VCaP (cell line): ENCODE data around the gene WWOX.

Experiments used
- H3K27ac ChIP-seq: fragments of 450-650 bp; 2 replicates; pipeline ENCODE4 v1.5.1; 2017
- TF ChIP-seq, protein P1 (sequence below): fragments of 450-650 bp; conservative IDR thresholded peaks from 2 replicates; pipeline ENCODE4 v1.5.1; 2017; ENCODE audit warnings: mild to moderate bottlenecking, moderate library complexity

The WWOX gene

DNA sequence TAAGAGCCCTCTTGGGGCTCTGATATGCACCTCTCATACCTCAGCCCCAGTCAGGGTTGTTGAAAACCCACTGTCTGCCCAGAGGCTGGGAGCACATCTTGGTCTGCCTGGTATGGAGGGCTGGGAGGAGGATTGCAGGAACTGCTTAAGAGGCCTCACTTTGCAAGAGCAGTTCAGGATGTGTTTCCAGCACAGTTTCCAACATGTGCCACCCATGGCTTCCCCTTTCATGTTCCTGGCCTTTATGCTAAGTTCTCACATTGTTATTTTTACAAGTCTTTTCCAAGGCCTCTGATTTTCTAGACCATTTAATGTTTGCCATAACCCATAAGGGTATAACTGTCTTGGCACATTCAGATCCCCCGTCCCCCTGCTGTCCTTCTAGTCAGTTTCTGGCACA is 155.4 kb downstream of the WWOX start:
- TF ChIP-seq, protein P1, sequence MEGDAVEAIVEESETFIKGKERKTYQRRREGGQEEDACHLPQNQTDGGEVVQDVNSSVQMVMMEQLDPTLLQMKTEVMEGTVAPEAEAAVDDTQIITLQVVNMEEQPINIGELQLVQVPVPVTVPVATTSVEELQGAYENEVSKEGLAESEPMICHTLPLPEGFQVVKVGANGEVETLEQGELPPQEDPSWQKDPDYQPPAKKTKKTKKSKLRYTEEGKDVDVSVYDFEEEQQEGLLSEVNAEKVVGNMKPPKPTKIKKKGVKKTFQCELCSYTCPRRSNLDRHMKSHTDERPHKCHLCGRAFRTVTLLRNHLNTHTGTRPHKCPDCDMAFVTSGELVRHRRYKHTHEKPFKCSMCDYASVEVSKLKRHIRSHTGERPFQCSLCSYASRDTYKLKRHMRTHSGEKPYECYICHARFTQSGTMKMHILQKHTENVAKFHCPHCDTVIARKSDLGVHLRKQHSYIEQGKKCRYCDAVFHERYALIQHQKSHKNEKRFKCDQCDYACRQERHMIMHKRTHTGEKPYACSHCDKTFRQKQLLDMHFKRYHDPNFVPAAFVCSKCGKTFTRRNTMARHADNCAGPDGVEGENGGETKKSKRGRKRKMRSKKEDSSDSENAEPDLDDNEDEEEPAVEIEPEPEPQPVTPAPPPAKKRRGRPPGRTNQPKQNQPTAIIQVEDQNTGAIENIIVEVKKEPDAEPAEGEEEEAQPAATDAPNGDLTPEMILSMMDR = no peak
- no peak overlapping the region for H3K27ac ChIP-seq

DNA sequence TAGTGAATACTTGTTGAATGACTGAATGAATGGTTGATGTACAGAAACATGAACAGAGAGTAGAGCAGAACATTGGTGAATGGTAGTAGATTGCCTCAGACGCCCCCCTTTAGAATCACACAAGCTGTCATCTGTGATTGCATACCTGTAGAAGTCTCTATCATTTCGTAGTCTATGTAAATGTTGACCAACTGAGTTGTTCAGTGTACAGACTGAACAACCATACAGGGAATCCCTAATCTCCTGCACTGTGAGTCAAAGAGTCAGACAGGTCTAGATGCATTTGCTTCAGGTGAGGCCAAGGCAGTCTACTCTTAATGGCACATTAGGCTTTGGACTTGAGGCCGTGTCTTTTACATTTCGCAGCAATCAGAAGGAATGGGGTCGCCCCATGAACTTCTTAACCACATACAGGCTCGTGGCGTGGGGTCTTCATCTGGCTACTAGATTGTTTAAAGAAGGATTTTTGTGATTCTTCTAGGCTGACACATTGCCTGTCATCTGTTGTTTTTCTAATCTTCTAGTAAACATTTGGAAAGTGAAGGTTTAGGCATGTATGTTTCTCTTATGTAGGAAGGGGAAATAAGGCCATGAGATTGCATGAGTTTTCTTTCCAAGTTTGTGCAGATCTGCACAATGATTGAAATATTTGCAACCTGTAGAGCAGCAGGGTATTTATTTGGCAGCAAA is 157.4 kb downstream of the WWOX start:
- TF ChIP-seq, protein P1 = no peak
- no peak overlapping the region for H3K27ac ChIP-seq

DNA sequence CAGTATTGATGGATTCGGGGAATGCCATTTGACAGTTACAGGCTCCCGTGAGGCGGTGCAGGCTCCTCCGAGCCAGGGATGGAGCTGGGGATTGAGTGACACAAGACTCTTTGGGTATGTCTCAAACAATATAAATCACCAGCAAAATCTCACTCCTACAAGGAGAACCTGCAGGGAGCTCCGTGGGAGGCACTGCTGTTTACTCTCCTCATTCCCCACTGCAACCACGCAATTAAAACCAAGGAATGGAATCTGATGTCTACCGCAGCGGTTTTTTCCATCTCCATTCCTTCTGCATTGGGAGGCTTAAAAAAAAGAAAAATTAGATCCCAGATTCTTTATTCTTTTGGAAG is 157.9 kb downstream of the WWOX start:
- TF ChIP-seq, protein P1 = no peak
- H3K27ac ChIP-seq = no peak overlapping the region

DNA sequence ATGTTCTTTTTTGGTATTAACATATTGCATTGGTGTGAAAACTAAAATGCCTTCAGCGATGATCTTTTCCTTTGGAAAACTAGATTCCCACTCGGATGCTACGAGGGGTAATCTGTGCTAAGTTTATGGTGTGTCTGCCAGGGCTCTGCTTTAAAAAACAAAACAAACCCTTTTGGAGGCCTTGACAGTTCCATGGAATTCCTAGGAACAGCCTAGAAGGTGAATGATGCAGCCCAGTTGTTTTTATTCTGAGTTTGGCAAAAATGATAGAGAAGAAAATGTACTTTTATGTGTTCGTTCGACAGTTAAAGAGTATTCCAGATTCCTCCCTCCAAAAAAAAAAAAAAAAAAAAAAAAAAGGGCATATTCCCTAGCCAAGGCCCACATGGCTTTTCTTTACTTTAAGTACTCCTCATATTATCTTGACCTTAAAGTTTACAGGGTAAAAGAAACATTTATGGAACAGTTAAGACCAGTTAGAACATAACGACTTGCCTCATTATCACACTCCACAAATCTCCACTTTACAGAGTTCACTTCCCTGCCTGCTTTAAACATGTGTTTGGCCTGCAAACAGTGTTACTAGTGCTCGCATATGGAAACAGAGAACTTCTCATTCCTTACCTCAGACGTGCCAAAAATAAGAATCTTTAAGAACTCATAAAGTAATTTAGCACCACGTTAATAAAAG is 159.1 kb downstream of the WWOX start:
- H3K27ac ChIP-seq = no peak overlapping the region
- TF ChIP-seq, protein P1 = no peak

DNA sequence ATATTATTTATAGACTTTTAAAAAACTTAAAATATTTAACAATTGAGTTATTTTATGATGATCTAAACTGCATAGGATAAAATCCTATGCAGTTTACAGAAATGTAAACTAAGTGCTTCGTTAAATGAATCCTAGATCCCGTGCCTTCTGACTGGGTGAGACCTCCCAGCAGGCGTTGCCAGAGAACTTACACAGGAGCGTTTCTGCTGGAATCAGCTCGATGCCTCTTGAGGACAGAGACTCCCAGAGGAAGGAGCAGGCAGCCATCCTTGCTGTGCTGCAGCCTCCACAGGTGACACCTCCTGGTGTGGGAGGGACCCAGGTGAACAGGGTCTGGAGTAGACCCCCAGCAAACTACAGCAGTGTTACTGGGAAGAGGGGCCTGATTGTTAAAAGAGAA is 160.4 kb downstream of the WWOX start:
- TF ChIP-seq, protein P1 = no peak
- H3K27ac ChIP-seq = no peak overlapping the region

DNA sequence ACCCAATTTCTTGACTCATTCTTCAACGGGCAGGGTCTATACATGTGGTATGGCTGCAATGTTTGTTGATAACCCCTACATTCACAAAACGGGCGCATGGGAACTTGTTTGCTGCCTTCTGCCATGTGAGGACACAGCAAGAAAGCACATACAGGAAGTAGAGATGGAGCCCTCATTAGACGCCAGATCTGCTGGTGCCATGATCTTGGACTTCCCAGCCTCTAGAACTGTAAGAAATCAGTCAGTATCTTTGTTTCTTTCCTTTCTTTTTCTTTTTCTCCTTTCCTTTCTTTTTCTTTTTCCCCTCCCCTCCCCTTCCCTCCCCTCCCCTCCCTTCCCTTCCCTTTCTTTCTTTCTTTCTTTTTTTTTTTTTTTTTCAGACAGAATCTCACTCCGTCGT is 165.2 kb downstream of the WWOX start:
- TF ChIP-seq, protein P1 = no peak
- no peak overlapping the region for H3K27ac ChIP-seq

DNA sequence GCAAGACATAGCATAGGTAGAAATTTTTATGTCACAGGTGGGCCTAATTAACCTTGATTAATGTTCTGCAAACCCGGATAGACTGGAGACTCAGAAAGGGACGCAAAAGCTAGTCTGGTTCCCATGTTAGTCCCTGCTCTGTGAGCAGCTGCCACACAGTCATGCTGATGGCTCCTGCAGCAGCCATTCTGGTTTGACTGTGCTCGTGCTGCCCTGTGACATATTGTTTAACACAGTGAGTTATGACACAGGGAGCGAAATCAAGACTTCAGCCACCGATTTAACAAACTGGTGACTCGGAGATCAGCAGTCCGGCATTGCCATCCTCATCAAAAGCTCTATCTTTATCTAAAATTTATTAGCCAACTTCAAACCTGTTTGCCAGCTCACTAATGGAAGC is 169.8 kb downstream of the WWOX start:
- H3K27ac ChIP-seq = no peak overlapping the region
- TF ChIP-seq, protein P1 = no peak
